ENCODE data around the gene CRB3. TPM values are rescaled to one million over a fixed set of nuclear protein-coding genes. Genes with fewer than 3 reads are reported as not detected.

CRB3 gene
- total RNA-seq, 2 experiments from 2014 or later = 1.2 to 1.4 TPM

GRCh38 chr19:6476155-6476895 lies 12.3 kb downstream of the CRB3 start:
- CTCF ChIA-PET = no interaction called here
- H3K4me1 Mint-ChIP-seq (ENCODE audit: low read depth) = peaks cover 15% of the 10 kb centered on the region
- intact Hi-C loops (cut with micrococcal nuclease) = no loop called here
- H3K4me3 Mint-ChIP-seq = no peak overlapping the region
- H3K9me3 Mint-ChIP-seq = no peaks in the 10 kb centered on the region
- no peak overlapping the region for H3K27ac Mint-ChIP-seq
- peaks cover 16% of the 10 kb centered on the region for H3K36me3 Mint-ChIP-seq (ENCODE audit: low read depth)
- DNase-seq = peak; percentile 70
- no peaks in the 10 kb centered on the region for H3K27me3 Mint-ChIP-seq (ENCODE audit: low read depth)

GRCh38 chr19:6476896-6477431 lies 12.9 kb downstream of the CRB3 start:
- H3K4me1 Mint-ChIP-seq (ENCODE audit: low read depth) = peaks cover 18% of the 10 kb centered on the region
- intact Hi-C loops (cut with micrococcal nuclease) = no loop called here
- DNase-seq = no peak
- no peak overlapping the region for H3K27ac Mint-ChIP-seq
- CTCF ChIA-PET = no interaction called here
- H3K36me3 Mint-ChIP-seq (ENCODE audit: low read depth) = peaks cover 18% of the 10 kb centered on the region
- H3K9me3 Mint-ChIP-seq = no peaks in the 10 kb centered on the region
- no peak overlapping the region for H3K4me3 Mint-ChIP-seq
- H3K27me3 Mint-ChIP-seq (ENCODE audit: low read depth) = no peaks in the 10 kb centered on the region

GRCh38 chr19:6478815-6479214 lies 14.7 kb downstream of the CRB3 start:
- no peak for DNase-seq
- CTCF ChIA-PET = no interaction called here
- Mint-ChIP-seq H3K9me3 (no peaks in the 10 kb centered on the region), H3K27me3 (ENCODE audit: low read depth) (no peaks in the 10 kb centered on the region), H3K36me3 (ENCODE audit: low read depth) (peaks cover 15% of the 10 kb centered on the region), H3K27ac (no peak overlapping the region), H3K4me1 (ENCODE audit: low read depth) (peaks cover 31% of the 10 kb centered on the region), H3K4me3 (no peak overlapping the region)
- intact Hi-C loops (cut with micrococcal nuclease) = no loop called here

- Mint-ChIP-seq H3K36me3 (ENCODE audit: low read depth) (peaks cover 12% of the 10 kb centered on the region), H3K4me3 (peak overlapping the region; percentile 95), H3K27ac (peak overlapping the region; percentile 43), H3K4me1 (ENCODE audit: low read depth) (peaks cover 31% of the 10 kb centered on the region), H3K9me3 (no peaks in the 10 kb centered on the region), H3K27me3 (ENCODE audit: low read depth) (no peaks in the 10 kb centered on the region)
- intact Hi-C loops (cut with micrococcal nuclease) = loop anchor here (5.0 kb wide), 2 partner anchors 53 to 118 kb away; partner anchors contain the start of gene CLPP
- no peak for DNase-seq
- CTCF ChIA-PET = no interaction called here
Measured at GRCh38 chr19:6479836-6480398, 15.8 kb downstream of the CRB3 start.

- Mint-ChIP-seq H3K4me3 (peak overlapping the region; percentile 95), H3K27me3 (ENCODE audit: low read depth) (no peaks in the 10 kb centered on the region), H3K9me3 (no peaks in the 10 kb centered on the region), H3K27ac (peak overlapping the region; percentile 94), H3K4me1 (ENCODE audit: low read depth) (peaks cover 31% of the 10 kb centered on the region), H3K36me3 (ENCODE audit: low read depth) (peaks cover 12% of the 10 kb centered on the region)
- peak; percentile 38 for DNase-seq
- intact Hi-C loops (cut with micrococcal nuclease) = loop anchor here (1.0 to 5.0 kb wide), 3 partner anchors 21 to 119 kb away; partner anchors contain the start of gene CLPP
- CTCF ChIA-PET = interaction anchor here (1.0 to 1.8 kb wide), 6 partner anchors 17 to 383 kb away, joined by 3 to 6 read pairs (median 4); partner anchors contain the start of gene SLC25A23
Measured at GRCh38 chr19:6480848-6481415, 16.9 kb downstream of the CRB3 start.

- H3K27me3 Mint-ChIP-seq (ENCODE audit: low read depth) = no peaks in the 10 kb centered on the region
- peak within 1 kb of the TSS; percentile 94 for H3K27ac Mint-ChIP-seq
- H3K4me1 Mint-ChIP-seq (ENCODE audit: low read depth) = peaks cover 31% of the 10 kb centered on the region
- H3K36me3 Mint-ChIP-seq (ENCODE audit: low read depth) = peaks cover 5% of the 10 kb centered on the region
- intact Hi-C loops (cut with micrococcal nuclease) = loop anchor here (1.0 to 5.0 kb wide), 4 partner anchors 19 to 119 kb away; partner anchors contain the start of gene CLPP
- CTCF ChIA-PET = interaction anchor here (0.5 to 1.8 kb wide), 9 partner anchors 10 to 382 kb away, joined by 3 to 7 read pairs (median 5); partner anchors contain the start of gene SLC25A23
- H3K9me3 Mint-ChIP-seq = no peaks in the 10 kb centered on the region
- peak within 1 kb of the TSS; percentile 95 for H3K4me3 Mint-ChIP-seq
- DNase-seq = peak; percentile 86
Measured at GRCh38 chr19:6481541-6482342, 17.7 kb downstream of the CRB3 start, which contains the start of gene DENND1C. Gene DENND1C, minus strand, starts transcription at chr19:6481787. Its CDS starts 92 bp downstream, at chr19:6481695.

- peak; percentile 29 for DNase-seq
- H3K27ac Mint-ChIP-seq = peak overlapping the region; percentile 94
- peaks cover 31% of the 10 kb centered on the region for H3K4me1 Mint-ChIP-seq (ENCODE audit: low read depth)
- intact Hi-C loops (cut with micrococcal nuclease) = loop anchor here (2.0 to 5.0 kb wide), 3 partner anchors 18 to 120 kb away; partner anchors contain the start of gene CLPP
- CTCF ChIA-PET = interaction anchor here (1.0 to 1.8 kb wide), 4 partner anchors 9 to 382 kb away, joined by 5 to 7 read pairs (median 6); no protein-coding TSS in a partner anchor
- no peaks in the 10 kb centered on the region for H3K9me3 Mint-ChIP-seq
- peak overlapping the region; percentile 95 for H3K4me3 Mint-ChIP-seq
- no peaks in the 10 kb centered on the region for H3K27me3 Mint-ChIP-seq (ENCODE audit: low read depth)
- peaks cover 3% of the 10 kb centered on the region for H3K36me3 Mint-ChIP-seq (ENCODE audit: low read depth)
Measured at GRCh38 chr19:6482343-6482686, 18.2 kb downstream of the CRB3 start.

- Mint-ChIP-seq H3K4me1 (ENCODE audit: low read depth) (peaks cover 31% of the 10 kb centered on the region), H3K27me3 (ENCODE audit: low read depth) (no peaks in the 10 kb centered on the region), H3K4me3 (no peak overlapping the region), H3K36me3 (ENCODE audit: low read depth) (peaks cover 1% of the 10 kb centered on the region), H3K27ac (peak overlapping the region; percentile 94), H3K9me3 (no peaks in the 10 kb centered on the region)
- intact Hi-C loops (cut with micrococcal nuclease) = loop anchor here (2.0 to 5.0 kb wide), 3 partner anchors 18 to 121 kb away; partner anchors contain the start of gene CLPP
- DNase-seq = no peak
- CTCF ChIA-PET = interaction anchor here (1.3 kb wide), 1 partner anchor 16 kb away, joined by 7 read pairs; no protein-coding TSS in a partner anchor
Measured at GRCh38 chr19:6483235-6483634, 19.2 kb downstream of the CRB3 start.

- H3K4me3 Mint-ChIP-seq = no peak overlapping the region
- intact Hi-C loops (cut with micrococcal nuclease) = loop anchor here (5.0 kb wide), 2 partner anchors 57 to 122 kb away; partner anchors contain the start of gene CLPP
- no peak overlapping the region for H3K27ac Mint-ChIP-seq
- peaks cover 30% of the 10 kb centered on the region for H3K4me1 Mint-ChIP-seq (ENCODE audit: low read depth)
- H3K36me3 Mint-ChIP-seq (ENCODE audit: low read depth) = peaks cover 1% of the 10 kb centered on the region
- DNase-seq = no peak
- no peaks in the 10 kb centered on the region for H3K9me3 Mint-ChIP-seq
- CTCF ChIA-PET = no interaction called here
- no peaks in the 10 kb centered on the region for H3K27me3 Mint-ChIP-seq (ENCODE audit: low read depth)
Measured at GRCh38 chr19:6484230-6484629, 20.2 kb downstream of the CRB3 start.

- peaks cover 26% of the 10 kb centered on the region for H3K4me1 Mint-ChIP-seq (ENCODE audit: low read depth)
- intact Hi-C loops (cut with micrococcal nuclease) = loop anchor here (5.0 kb wide), 2 partner anchors 58 to 123 kb away; partner anchors contain the start of gene CLPP
- peaks cover 1% of the 10 kb centered on the region for H3K36me3 Mint-ChIP-seq (ENCODE audit: low read depth)
- H3K4me3 Mint-ChIP-seq = no peak overlapping the region
- no peak overlapping the region for H3K27ac Mint-ChIP-seq
- H3K9me3 Mint-ChIP-seq = no peaks in the 10 kb centered on the region
- no peak for DNase-seq
- no peaks in the 10 kb centered on the region for H3K27me3 Mint-ChIP-seq (ENCODE audit: low read depth)
- CTCF ChIA-PET = no interaction called here
Measured at GRCh38 chr19:6484831-6485230, 20.8 kb downstream of the CRB3 start.

- Mint-ChIP-seq H3K9me3 (peaks cover 8% of the 10 kb centered on the region), H3K4me3 (peak overlapping the region; percentile 43), H3K27me3 (ENCODE audit: low read depth) (no peaks in the 10 kb centered on the region), H3K4me1 (ENCODE audit: low read depth) (no peaks in the 10 kb centered on the region), H3K27ac (peak overlapping the region; percentile 5), H3K36me3 (ENCODE audit: low read depth) (no peaks in the 10 kb centered on the region)
- peak; percentile 15 for DNase-seq
- CTCF ChIA-PET = interaction anchor here (0.5 kb wide), 1 partner anchor 1041 kb away, joined by 3 read pairs; no protein-coding TSS in a partner anchor
- intact Hi-C loops (cut with micrococcal nuclease) = no loop called here
Measured at GRCh38 chr19:6489278-6490061, 25.4 kb downstream of the CRB3 start.

All from activated naive CD4-positive, alpha-beta T cell treated with anti-CD3 and anti-CD28 coated beads for 36 hours (primary cell).